NCI-H526 treated with DMSO at 0.1 percent for 48 hours (cell line): ENCODE measurements around the gene LIMK2.
A peak's percentile ranks its signal among the peaks of the same experiment; 100 is the strongest.
"Not testable (repeated sequence)": the region's sequence is repeated elsewhere in the genome, so short reads cannot be mapped to it uniquely, and the experiment has no call there.

ENCODE experiments used
- DNase-seq: peaks from one replicate; lab custom pipeline; 2025; lab: John Stamatoyannopoulos, UW

Gene LIMK2

GRCh38 chr22:31211482-31211861 lies 626 bp upstream of the LIMK2 start:
- DNase-seq = no peak

- DNase-seq = no peak
Measured at GRCh38 chr22:31212783-31213629, 908 bp downstream of the LIMK2 start.

- DNase-seq = no peak
Measured at GRCh38 chr22:31215018-31215535, 3.0 kb downstream of the LIMK2 start.

DNA sequence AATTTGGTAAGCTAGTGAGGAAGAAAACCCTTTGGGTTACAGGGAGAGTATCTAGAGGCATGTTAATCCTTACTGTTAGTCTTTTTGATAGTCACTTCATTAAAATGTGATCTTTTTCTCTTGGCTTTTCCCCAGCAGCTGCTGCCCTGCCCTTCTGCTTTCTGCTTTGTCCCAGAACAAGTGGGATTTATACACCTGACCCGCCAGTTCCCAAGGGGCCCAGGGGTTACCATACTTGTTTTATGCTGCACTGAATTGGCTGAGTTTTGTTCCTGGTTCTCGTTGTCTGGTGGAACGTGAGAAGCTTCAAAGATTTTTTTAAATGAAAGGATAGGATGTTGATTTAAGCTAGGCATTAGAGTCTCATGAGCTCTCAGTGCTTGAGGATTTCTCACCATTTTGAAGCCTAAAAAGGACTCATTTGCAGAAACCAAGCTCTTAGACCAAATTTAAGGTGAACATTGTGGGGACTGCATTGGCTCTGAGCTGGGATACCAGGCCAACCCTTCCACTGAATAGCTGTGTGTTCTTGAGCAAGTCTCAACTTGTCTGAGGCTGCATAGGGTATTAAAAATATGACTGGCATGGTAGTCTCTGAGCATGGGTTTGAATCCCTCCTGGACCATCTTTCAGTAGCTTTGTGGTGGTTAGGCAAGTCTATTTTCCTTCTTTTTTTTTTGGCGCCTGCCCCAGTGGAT lies 6.6 kb downstream of the LIMK2 start:
- peak; percentile 73 for DNase-seq

- no peak for DNase-seq
Measured at GRCh38 chr22:31221084-31221483, 9.0 kb downstream of the LIMK2 start.

DNA sequence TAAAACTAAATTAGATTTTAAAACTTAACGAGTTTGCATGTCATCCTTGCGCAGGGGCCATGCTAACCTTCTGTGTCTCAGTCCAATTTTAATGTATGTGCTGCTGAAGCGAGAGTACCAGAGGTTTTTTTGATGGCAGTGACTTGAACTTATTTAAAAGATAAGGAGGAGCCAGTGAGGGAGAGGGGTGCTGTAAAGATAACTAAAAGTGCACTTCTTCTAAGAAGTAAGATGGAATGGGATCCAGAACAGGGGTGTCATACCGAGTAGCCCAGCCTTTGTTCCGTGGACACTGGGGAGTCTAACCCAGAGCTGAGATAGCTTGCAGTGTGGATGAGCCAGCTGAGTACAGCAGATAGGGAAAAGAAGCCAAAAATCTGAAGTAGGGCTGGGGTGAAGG lies 10.6 kb downstream of the LIMK2 start:
- DNase-seq = no peak

GRCh38 chr22:31223786-31224191 lies 11.7 kb downstream of the LIMK2 start:
- DNase-seq = no peak

DNA sequence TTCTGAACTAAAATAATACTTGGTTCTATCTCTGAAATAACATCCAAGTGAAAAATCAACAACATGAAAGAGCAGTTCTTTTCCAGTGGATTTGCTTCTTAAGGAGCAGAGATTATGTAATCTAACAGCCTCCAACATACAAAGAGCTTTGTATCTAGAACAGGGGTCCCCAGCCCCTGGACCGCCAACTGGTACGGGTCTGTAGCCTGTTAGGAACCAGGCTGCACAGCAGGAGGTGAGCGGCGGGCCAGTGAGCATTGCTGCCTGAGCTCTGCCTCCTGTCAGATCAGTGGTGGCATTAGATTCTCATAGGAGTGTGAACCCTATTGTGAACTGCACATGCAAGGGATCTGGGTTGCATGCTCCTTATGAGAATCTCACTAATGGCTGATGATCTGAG lies 12.6 kb downstream of the LIMK2 start:
- DNase-seq = not testable (repeated sequence)

GRCh38 chr22:31227186-31227585 lies 15.1 kb downstream of the LIMK2 start:
- no peak for DNase-seq

GRCh38 chr22:31229402-31230079 lies 17.4 kb downstream of the LIMK2 start:
- DNase-seq = no peak

- DNase-seq = no peak
Measured at GRCh38 chr22:31230155-31230870, 18.2 kb downstream of the LIMK2 start.

DNA sequence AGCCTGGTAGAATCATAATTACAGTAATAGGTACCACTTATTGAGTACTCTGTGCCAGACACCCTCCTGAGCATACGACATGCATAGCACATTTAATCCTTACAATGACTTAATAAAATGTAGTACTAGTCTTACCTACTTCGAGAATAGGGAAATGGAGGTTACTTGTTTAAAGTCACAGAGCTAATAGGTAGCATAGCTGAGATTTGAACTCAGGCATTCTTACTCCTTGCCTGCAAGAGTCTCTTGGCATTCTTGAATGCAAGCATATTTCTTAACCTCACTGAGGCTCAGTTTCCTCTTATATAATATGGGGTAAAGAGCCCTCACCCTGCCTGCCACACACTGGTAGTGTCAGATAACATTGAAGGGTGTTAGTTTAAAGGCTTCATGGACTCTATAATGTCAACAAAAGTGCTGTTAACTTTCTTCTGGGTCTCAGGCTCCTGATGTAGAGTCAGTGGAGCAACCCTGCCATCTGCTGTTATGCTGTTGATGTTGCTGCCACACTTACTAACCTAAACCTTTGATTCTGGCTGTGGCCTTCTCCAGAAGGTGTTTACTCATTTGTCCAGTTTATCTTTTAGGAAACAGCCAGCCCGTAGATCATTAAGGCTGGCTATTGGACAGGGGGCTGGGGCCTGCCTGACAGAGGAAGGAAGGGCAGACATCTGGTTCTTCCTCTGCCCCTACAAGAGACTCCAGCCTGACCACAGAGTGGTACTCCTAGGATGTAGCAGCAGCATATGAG lies 18.9 kb downstream of the LIMK2 start:
- DNase-seq = no peak

DNA sequence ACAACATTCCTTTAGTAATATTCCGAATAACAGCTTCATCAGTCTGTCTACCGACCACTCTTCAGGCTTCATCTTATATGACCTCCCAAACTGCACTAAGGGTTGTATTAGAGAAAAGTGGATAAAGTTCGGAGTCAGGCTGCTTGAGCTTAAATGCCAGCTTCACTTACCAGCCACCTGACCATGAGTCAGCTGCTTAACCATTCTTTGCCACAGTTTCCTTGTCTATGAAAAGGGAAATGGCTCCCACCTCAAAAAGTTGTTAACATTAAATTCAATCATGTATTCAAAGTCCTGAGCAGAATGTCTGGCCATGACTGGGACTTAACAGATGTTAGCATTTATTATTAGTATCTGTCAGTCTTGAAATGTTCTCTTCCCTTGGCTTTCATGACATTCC lies 20.9 kb downstream of the LIMK2 start:
- DNase-seq = no peak

DNA sequence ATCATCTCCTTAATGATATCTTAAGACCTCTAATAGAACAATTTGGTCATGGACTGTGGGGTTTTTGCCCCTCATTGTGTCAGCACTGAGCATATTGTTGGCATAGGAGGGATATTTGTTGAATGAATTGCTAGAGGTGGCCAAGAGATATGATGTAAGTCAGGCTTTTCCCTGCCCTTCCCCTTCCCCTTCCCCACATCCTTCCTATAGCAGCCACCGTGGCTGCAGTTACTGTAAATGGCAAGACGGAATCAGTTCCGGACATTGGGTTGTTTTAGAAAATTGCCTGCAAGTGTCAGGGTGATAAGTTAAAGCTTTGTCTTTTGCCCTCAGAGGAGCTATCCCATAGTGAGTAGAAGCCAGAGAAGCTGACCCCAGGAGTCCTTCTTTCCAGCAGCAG lies 23.0 kb downstream of the LIMK2 start:
- no peak for DNase-seq

DNA sequence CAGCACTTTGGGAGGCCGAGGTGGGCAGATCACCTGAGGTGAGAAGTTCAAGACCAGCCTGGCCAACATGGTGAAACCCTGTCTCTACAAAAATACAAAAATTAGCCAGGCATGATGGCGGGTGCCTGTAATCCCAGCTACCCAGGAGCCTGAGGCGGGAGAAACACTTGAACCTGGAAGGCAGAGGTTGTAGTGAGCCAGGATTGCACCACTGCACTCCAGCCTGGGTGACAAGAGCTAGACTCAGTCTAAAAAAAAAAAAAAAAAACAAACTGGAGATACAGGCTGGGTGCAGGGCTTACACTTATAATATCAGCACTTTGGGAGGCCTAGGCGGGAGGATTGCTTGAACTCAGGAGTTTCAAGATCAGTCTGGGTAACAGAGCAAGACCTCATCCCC lies 23.9 kb downstream of the LIMK2 start:
- DNase-seq = not testable (repeated sequence)

- no peak for DNase-seq
Measured at GRCh38 chr22:31238057-31238456, 26.0 kb downstream of the LIMK2 start.

GRCh38 chr22:31239771-31240370 lies 27.8 kb downstream of the LIMK2 start:
- no peak for DNase-seq

GRCh38 chr22:31241200-31241599 lies 29.1 kb downstream of the LIMK2 start:
- no peak for DNase-seq

- DNase-seq = no peak
Measured at GRCh38 chr22:31241936-31242335, 29.8 kb downstream of the LIMK2 start.

- no peak for DNase-seq
Measured at GRCh38 chr22:31243339-31244045, 31.4 kb downstream of the LIMK2 start.
